Spleen (tissue), 11 donors: ENCODE results near the gene MXRA8. TPM values are rescaled to one million over a fixed set of nuclear protein-coding genes. Genes with fewer than 3 reads are reported as not detected.
A peak's percentile ranks its signal among the peaks of the same experiment; 100 is the strongest.

Experiments used
- DNase-seq: peaks from one replicate; pipeline ENCODE4 v3.0.0-alpha.2; 2020
- H3K27ac ChIP-seq, 8 donors: fragments of 200-600 bp; sonication (generic) in 7 of 8; 1 replicate in 4 of 8; 2 replicates in 4 of 8; pipeline versions ENCODE4 v1.5.0 to v1.8.0; 2016 to 2021; ENCODE audit warnings: inconsistent platforms in 4 of 8, mild to moderate bottlenecking in 4 of 8, moderate library complexity in 1 of 8
- H3K27me3 ChIP-seq, 7 donors: fragments of 200-600 bp; sonication (generic) in 6 of 7; replicated peaks in 1 of 7; 1 replicate in 4 of 7; 2 replicates in 3 of 7; pipeline versions ENCODE4 v1.5.0 to v1.8.0; 2016 to 2021; ENCODE audit warnings: inconsistent platforms in 3 of 7, mild to moderate bottlenecking in 1 of 7
- H3K36me3 ChIP-seq, 6 donors: fragments of 200-600 bp; sonication (generic) in 5 of 6; 1 replicate in 4 of 6; 2 replicates in 2 of 6; pipeline versions ENCODE4 v1.5.0 to v1.8.0; 2016 to 2021; ENCODE audit warnings: inconsistent platforms in 2 of 6
- H3K4me1 ChIP-seq, 6 donors: fragments of 200-600 bp; sonication (generic) in 5 of 6; 1 replicate in 3 of 6; 2 replicates in 3 of 6; pipeline versions ENCODE4 v1.5.0 to v1.8.0; 2016 to 2021; ENCODE audit warnings: inconsistent platforms in 3 of 6
- H3K4me3 ChIP-seq, 8 donors: fragments of 200-600 bp; sonication (generic) in 7 of 8; 1 replicate in 4 of 8; 2 replicates in 4 of 8; pipeline versions ENCODE4 v1.5.0 to v1.8.0; 2016 to 2021; ENCODE audit warnings: inconsistent platforms in 4 of 8, mild to moderate bottlenecking in 4 of 8, moderate library complexity in 2 of 8
- H3K9me3 ChIP-seq, 8 donors: fragments of 200-600 bp; sonication (generic) in 7 of 8; 1 replicate in 4 of 8; 2 replicates in 4 of 8; pipeline versions ENCODE4 v1.5.0 to v1.8.0; 2016 to 2021; ENCODE audit warnings: inconsistent platforms in 4 of 8
- CTCF ChIP-seq, 11 experiments: fragments of 200-600 bp in 7 of 11; fragments of 450-650 bp in 4 of 11; sonication (generic) in 4 of 11; IDR thresholded peaks in 8 of 11; conservative IDR thresholded peaks in 3 of 11; 1 replicate in 7 of 11; 2 replicates in 4 of 11; pipeline versions ENCODE4 v1.4.0 to v1.8.0; 2016 to 2021; ENCODE audit warnings: antibody characterized with exemption in 11 of 11, inconsistent platforms in 4 of 11, mild to moderate bottlenecking in 1 of 11
- POLR2A ChIP-seq, 3 donors: fragments of 450-650 bp; IDR thresholded peaks; one replicate each; pipeline ENCODE4 v1.5.1; 2017; ENCODE audit warnings: antibody characterized with exemption in 3 of 3, mild to moderate bottlenecking in 1 of 3
- POLR2AphosphoS5 ChIP-seq, 3 donors: sonication (generic); formaldehyde crosslinking; IDR thresholded peaks; one replicate each; pipeline ENCODE4 v1.5.1; 2017; ENCODE audit warnings: antibody characterized with exemption in 3 of 3
- WGBS, 5 donors: extraction: QIAGEN DNeasy Blood & Tissue Kit in 3 of 5; methylation state at CpG; one replicate each; pipeline versions ENCODE4 v1.1.5 to v1.1.7; 2013 to 2018; 5-methylcytosine and 5-hydroxymethylcytosine counted together
- intact Hi-C: fragments of 100-400 bp; cut with DNase I; formaldehyde crosslinking; loops from one replicate; pipeline ENCODE4 v1.15.0; 2023; ENCODE audit warnings: low total_unique reads
- polyA plus RNA-seq, 3 donors: library from polyadenylated mRNA; stranded (reverse); fragments of 200-250 nt; gene quantifications; one replicate each; pipeline ENCODE4 v1.2.1, GENCODE V29; 2013
- total RNA-seq, 7 donors: library from RNA; depleted of rRNA in 3 of 7; stranded (reverse); fragments of >200 nt in 3 of 7; fragmentation: NEBNext Ultra II Directional in 4 of 7; extraction: Animal tissue kit (Norgen Biotek cat#: 25700) in 4 of 7; gene quantifications; one replicate each; pipeline versions ENCODE4 v1.1.0 to v1.2.1, GENCODE V29; 2016 to 2021
- donor health status: healthy with polysubstance abuse.
- donor health status: DM: no; HTN: no; CAD: no; lungs with moderate emphysema.
- donor health status: DM: no; HTN: no; CAD: no.
- donor health status: Bipolar disorder and iron deficiency.
- donor health status: healthy.
- donor health status: DM: no; HTN: no; CAD: no.
- donor health status: DM: yes; HTN: yes; CAD: no.

The MXRA8 gene
- total and polyA plus RNA-seq, 10 donors: 25.9 to 71.7 (median 47.1) TPM

DNA sequence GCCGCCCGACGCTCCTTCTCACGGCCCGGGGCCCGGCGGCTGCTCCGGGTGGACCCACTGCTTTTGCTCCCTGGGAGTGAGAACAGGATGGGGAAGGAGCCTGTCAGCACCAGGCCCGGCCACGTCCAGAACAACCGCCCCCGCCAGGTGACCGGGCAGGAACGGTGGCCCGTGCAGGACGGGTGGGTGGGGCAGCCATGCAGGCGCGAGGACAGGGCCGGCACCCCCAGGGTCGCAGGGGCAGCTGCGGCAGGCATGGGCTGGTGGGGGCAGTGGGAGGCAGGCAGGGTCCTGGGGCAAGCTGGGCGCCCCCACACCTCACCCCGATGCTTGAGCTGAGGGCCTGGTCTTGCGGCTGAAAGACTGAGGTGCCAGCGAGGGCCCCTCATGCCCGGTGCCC, 21.9 kb downstream of the MXRA8 start:
- no peak overlapping the region for H3K4me3 ChIP-seq
- no peak for DNase-seq
- intact Hi-C loops: no loop called here
- H3K27me3 ChIP-seq: no peaks in the 10 kb centered on the region
- peaks cover 0 to 20% (median 5%) of the 10 kb centered on the region in 6 donors for H3K4me1 ChIP-seq
- H3K27ac ChIP-seq: no peak overlapping the region
- TF ChIP-seq POLR2A (IDR thresholded peaks at IDR 0.05) (no peak), CTCF (IDR thresholded peaks at IDR 0.05 in 8 of 11, conservative IDR thresholded peaks at IDR 0.05 in 3 of 11) (no peak)
- H3K36me3 ChIP-seq: peaks cover 0 to 57% (median 19%) of the 10 kb centered on the region in 6 donors
- 88 to 95% (median 92%) methylated on average over 16 to 26 of the region's 26 CpGs for WGBS, 5 donors
- H3K9me3 ChIP-seq: no peaks in the 10 kb centered on the region

DNA sequence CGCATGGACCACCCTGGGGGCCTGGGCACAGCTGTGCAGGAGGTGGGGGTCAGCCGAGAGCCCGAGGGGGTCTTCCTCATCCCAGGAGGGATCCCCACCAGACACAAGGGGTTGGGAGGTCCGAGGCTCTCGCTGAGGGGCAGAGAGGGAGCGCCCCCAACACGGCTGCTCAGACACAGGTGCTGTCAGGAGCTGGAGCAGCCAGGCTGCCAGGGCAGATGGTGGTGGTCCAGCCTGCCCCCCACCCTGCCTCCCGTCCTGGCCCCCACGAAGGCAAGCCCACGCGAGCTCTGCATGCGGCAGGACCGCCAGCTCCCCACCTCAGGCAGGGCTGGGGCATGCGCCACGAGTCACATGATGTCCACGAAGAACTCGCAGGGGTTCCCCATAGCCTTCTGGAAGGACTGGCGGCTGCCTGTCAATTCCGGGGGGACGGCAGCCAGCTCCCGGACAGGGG, 22.5 kb downstream of the MXRA8 start:
- Histone ChIP-seq H3K27me3 (no peaks in the 10 kb centered on the region), H3K36me3 (peaks cover 0 to 53% (median 19%) of the 10 kb centered on the region in 6 donors), H3K4me3 (no peak overlapping the region), H3K9me3 (no peaks in the 10 kb centered on the region), H3K4me1 (peaks cover 0 to 27% (median 11%) of the 10 kb centered on the region in 6 donors), H3K27ac (no peak overlapping the region)
- DNase-seq: no peak
- intact Hi-C loops: no loop called here
- 60 to 93% (median 91%) methylated on average over 3 to 21 of the region's 21 CpGs for WGBS, 5 donors
- no peak for TF ChIP-seq POLR2A (IDR thresholded peaks at IDR 0.05)

GRCh38 chr1:1335283-1335682, 23.1 kb downstream of the MXRA8 start:
- TF ChIP-seq POLR2A (IDR thresholded peaks at IDR 0.05) (no peak), POLR2AphosphoS5 (IDR thresholded peaks at IDR 0.05) (peak; percentile 20 to 58 (median 50)), CTCF (IDR thresholded peaks at IDR 0.05 in 8 of 11, conservative IDR thresholded peaks at IDR 0.05 in 3 of 11) (no peak)
- no peak for DNase-seq
- H3K4me1 ChIP-seq: peaks cover 0 to 32% (median 14%) of the 10 kb centered on the region in 6 donors
- intact Hi-C loops: no loop called here
- H3K36me3 ChIP-seq: peaks cover 0 to 50% (median 18%) of the 10 kb centered on the region in 6 donors
- WGBS, 5 donors: 57 to 79% (median 75%) methylated on average over 12 to 16 of the region's 16 CpGs
- H3K27ac ChIP-seq: no peak overlapping the region
- no peaks in the 10 kb centered on the region for H3K27me3 ChIP-seq
- H3K9me3 ChIP-seq: no peaks in the 10 kb centered on the region
- H3K4me3 ChIP-seq: no peak overlapping the region

GRCh38 chr1:1334835-1335234, 23.5 kb downstream of the MXRA8 start:
- H3K4me1 ChIP-seq: peaks cover 0 to 37% (median 16%) of the 10 kb centered on the region in 6 donors
- H3K4me3 ChIP-seq: no peak overlapping the region
- WGBS, 5 donors: 74 to 87% (median 78%) methylated on average over 7 to 11 of the region's 11 CpGs
- H3K27me3 ChIP-seq: no peaks in the 10 kb centered on the region
- H3K27ac ChIP-seq: no peak overlapping the region
- H3K9me3 ChIP-seq: no peaks in the 10 kb centered on the region
- intact Hi-C loops: no loop called here
- peaks cover 0 to 45% (median 16%) of the 10 kb centered on the region in 6 donors for H3K36me3 ChIP-seq
- no peak for DNase-seq
- no peak for TF ChIP-seq POLR2A (IDR thresholded peaks at IDR 0.05)
- no peak for TF ChIP-seq CTCF (IDR thresholded peaks at IDR 0.05 in 8 of 11, conservative IDR thresholded peaks at IDR 0.05 in 3 of 11)
- TF ChIP-seq POLR2AphosphoS5 (IDR thresholded peaks at IDR 0.05): no peak
